ENCODE data around the gene PCSK2. TPM values are rescaled to one million over a fixed set of nuclear protein-coding genes. Genes with fewer than 3 reads are reported as not detected.

PCSK2 gene
- total and polyA plus RNA-seq, 5 donors from 2014 or later: not detected

- H3K36me3 Mint-ChIP-seq: no peaks in the 10 kb centered on the region
- H3K4me3 ChIP-seq (ENCODE audit: low read depth, low read length): no peak overlapping the region
- no peaks in the 10 kb centered on the region for H3K36me3 ChIP-seq (ENCODE audit: control insufficient read depth, insufficient read depth, low read length)
- peaks cover 9% of the 10 kb centered on the region for H3K27me3 Mint-ChIP-seq
- no peak overlapping the region for H3K4me3 Mint-ChIP-seq
- ATAC-seq (ENCODE audit: low read depth in 2 of 2): no peak
- peaks cover 4% of the 10 kb centered on the region for H3K27me3 ChIP-seq (ENCODE audit: control insufficient read depth, insufficient read depth, low read length)
- no peak for DNase-seq
- no peak overlapping the region for H3K27ac ChIP-seq (ENCODE audit: insufficient read depth, low read length, poor library complexity, severe bottlenecking)
- no peak overlapping the region for H3K27ac Mint-ChIP-seq
- no peaks in the 10 kb centered on the region for H3K4me1 ChIP-seq (ENCODE audit: control insufficient read depth, insufficient read depth, low read length, poor library complexity, severe bottlenecking)
- peaks cover 0 to 1% (median 0%) of the 10 kb centered on the region in 7 donors for H3K9me3 Mint-ChIP-seq
- H3K4me1 Mint-ChIP-seq: no peaks in the 10 kb centered on the region
- no peaks in the 10 kb centered on the region for H3K9me3 ChIP-seq (ENCODE audit: control insufficient read depth in 2 of 2, low read length in 2 of 2)
These were observed 264.2 kb downstream of the PCSK2 start for GRCh38 chr20:17491041-17491440.

- Histone ChIP-seq H3K4me3 (ENCODE audit: low read depth, low read length) (no peak overlapping the region), H3K27me3 (ENCODE audit: control insufficient read depth, insufficient read depth, low read length) (peaks cover 4% of the 10 kb centered on the region), H3K9me3 (ENCODE audit: control insufficient read depth in 2 of 2, low read length in 2 of 2) (no peaks in the 10 kb centered on the region), H3K4me1 (ENCODE audit: control insufficient read depth, insufficient read depth, low read length, poor library complexity, severe bottlenecking) (no peaks in the 10 kb centered on the region), H3K27ac (ENCODE audit: insufficient read depth, low read length, poor library complexity, severe bottlenecking) (no peak overlapping the region), H3K36me3 (ENCODE audit: control insufficient read depth, insufficient read depth, low read length) (no peaks in the 10 kb centered on the region)
- Mint-ChIP-seq H3K9me3 (no peaks in the 10 kb centered on the region), H3K27me3 (peaks cover 5% of the 10 kb centered on the region), H3K4me3 (no peak overlapping the region), H3K36me3 (no peaks in the 10 kb centered on the region), H3K27ac (no peak overlapping the region), H3K4me1 (no peaks in the 10 kb centered on the region)
- ATAC-seq (ENCODE audit: low read depth in 2 of 2) (no peak), DNase-seq (no peak)
These were observed 264.6 kb downstream of the PCSK2 start for GRCh38 chr20:17491488-17491887.

DNA sequence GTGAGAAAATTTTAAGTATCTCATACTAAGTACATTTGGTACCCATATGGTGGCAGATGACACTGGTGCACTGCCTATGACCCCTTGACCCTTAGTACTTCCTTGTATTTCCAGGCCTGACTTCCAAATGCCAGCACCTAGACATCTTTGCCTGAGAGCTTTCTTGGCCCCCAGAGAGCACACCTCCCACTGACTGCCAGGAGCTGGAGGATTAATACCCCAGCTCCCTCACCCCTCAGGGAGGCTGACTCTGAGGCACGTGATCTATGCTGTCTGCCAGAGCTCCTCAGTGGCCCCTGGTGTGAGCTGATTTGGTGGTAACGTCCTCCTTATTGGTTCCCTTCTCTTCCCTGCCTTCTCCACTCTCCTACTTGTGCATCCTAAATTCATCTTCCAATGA lies 266.3 kb downstream of the PCSK2 start:
- ATAC-seq (ENCODE audit: low read depth in 2 of 2): no peak
- no peak overlapping the region for H3K4me3 ChIP-seq (ENCODE audit: low read depth, low read length)
- no peaks in the 10 kb centered on the region for H3K36me3 ChIP-seq (ENCODE audit: control insufficient read depth, insufficient read depth, low read length)
- H3K27me3 ChIP-seq (ENCODE audit: control insufficient read depth, insufficient read depth, low read length): peaks cover 1% of the 10 kb centered on the region
- Mint-ChIP-seq H3K27me3 (peaks cover 5% of the 10 kb centered on the region), H3K9me3 (no peaks in the 10 kb centered on the region), H3K4me3 (no peak overlapping the region), H3K27ac (no peak overlapping the region), H3K36me3 (no peaks in the 10 kb centered on the region), H3K4me1 (no peaks in the 10 kb centered on the region)
- no peak overlapping the region for H3K27ac ChIP-seq (ENCODE audit: insufficient read depth, low read length, poor library complexity, severe bottlenecking)
- DNase-seq: no peak
- H3K4me1 ChIP-seq (ENCODE audit: control insufficient read depth, insufficient read depth, low read length, poor library complexity, severe bottlenecking): no peaks in the 10 kb centered on the region
- no peaks in the 10 kb centered on the region for H3K9me3 ChIP-seq (ENCODE audit: control insufficient read depth in 2 of 2, low read length in 2 of 2)

- Histone ChIP-seq H3K27me3 (ENCODE audit: control insufficient read depth, insufficient read depth, low read length) (peaks cover 2% of the 10 kb centered on the region), H3K27ac (ENCODE audit: insufficient read depth, low read length, poor library complexity, severe bottlenecking) (no peak overlapping the region), H3K9me3 (ENCODE audit: control insufficient read depth in 2 of 2, low read length in 2 of 2) (no peaks in the 10 kb centered on the region), H3K36me3 (ENCODE audit: control insufficient read depth, insufficient read depth, low read length) (no peaks in the 10 kb centered on the region), H3K4me1 (ENCODE audit: control insufficient read depth, insufficient read depth, low read length, poor library complexity, severe bottlenecking) (no peaks in the 10 kb centered on the region), H3K4me3 (ENCODE audit: low read depth, low read length) (no peak overlapping the region)
- Mint-ChIP-seq H3K4me1 (no peaks in the 10 kb centered on the region), H3K27me3 (peaks cover 5% of the 10 kb centered on the region), H3K36me3 (no peaks in the 10 kb centered on the region), H3K4me3 (no peak overlapping the region), H3K27ac (no peak overlapping the region), H3K9me3 (no peaks in the 10 kb centered on the region)
- no peak for ATAC-seq (ENCODE audit: low read depth in 2 of 2)
- DNase-seq: no peak
These were observed 267.4 kb downstream of the PCSK2 start for GRCh38 chr20:17494201-17494600.

DNA sequence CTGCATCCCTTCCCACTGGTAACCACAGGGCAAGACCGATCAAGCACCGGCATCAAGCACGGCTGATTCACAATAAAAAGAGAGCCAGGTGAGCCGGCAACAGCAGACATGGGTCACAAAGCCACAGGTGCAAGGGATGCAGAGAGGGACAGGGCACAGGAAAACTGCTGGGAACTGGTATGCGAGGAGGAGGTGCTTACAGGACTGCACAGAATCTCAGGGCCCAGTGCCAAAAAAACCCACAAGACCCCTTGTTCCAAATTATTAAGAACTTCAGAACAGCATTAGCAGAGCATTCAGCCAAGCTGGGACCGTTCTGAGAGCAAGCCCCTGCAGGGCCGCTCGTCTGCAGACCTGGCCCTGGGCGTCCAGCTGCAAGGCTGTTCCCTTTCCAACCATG lies 269.0 kb downstream of the PCSK2 start:
- Mint-ChIP-seq H3K4me3 (no peak overlapping the region), H3K36me3 (no peaks in the 10 kb centered on the region), H3K27me3 (peaks cover 5% of the 10 kb centered on the region), H3K4me1 (no peaks in the 10 kb centered on the region), H3K9me3 (no peaks in the 10 kb centered on the region), H3K27ac (no peak overlapping the region)
- Histone ChIP-seq H3K27ac (ENCODE audit: insufficient read depth, low read length, poor library complexity, severe bottlenecking) (no peak overlapping the region), H3K27me3 (ENCODE audit: control insufficient read depth, insufficient read depth, low read length) (peaks cover 2% of the 10 kb centered on the region), H3K36me3 (ENCODE audit: control insufficient read depth, insufficient read depth, low read length) (no peaks in the 10 kb centered on the region), H3K4me1 (ENCODE audit: control insufficient read depth, insufficient read depth, low read length, poor library complexity, severe bottlenecking) (no peaks in the 10 kb centered on the region), H3K9me3 (ENCODE audit: control insufficient read depth in 2 of 2, low read length in 2 of 2) (no peaks in the 10 kb centered on the region), H3K4me3 (ENCODE audit: low read depth, low read length) (no peak overlapping the region)
- DNase-seq (no peak), ATAC-seq (ENCODE audit: low read depth in 2 of 2) (no peak)

GRCh38 chr20:17497821-17498580 lies 271.2 kb downstream of the PCSK2 start:
- H3K9me3 Mint-ChIP-seq: no peaks in the 10 kb centered on the region
- H3K27me3 Mint-ChIP-seq: peaks cover 5% of the 10 kb centered on the region
- DNase-seq: no peak

DNA sequence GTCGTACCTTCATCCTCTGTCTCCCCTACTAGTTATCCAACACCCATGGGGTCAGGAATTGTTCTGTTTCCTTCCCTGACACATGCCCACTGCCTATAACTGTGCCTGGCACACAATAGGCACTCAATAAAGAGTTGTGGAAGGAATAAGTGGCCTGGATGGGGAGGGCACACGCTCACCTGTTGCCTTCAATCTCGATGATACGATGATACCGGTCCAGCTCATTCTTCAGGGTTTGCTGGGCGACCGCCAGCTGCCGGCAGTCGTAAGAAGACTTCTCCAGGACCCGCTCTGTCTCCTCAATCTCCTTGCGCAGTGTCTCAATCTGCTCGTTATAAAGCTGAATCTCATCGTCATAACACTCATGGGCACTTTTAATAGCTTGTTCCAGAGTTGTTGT lies 271.8 kb downstream of the PCSK2 start:
- Histone ChIP-seq H3K9me3 (ENCODE audit: control insufficient read depth in 2 of 2, low read length in 2 of 2) (no peaks in the 10 kb centered on the region), H3K4me3 (ENCODE audit: low read depth, low read length) (no peak overlapping the region), H3K36me3 (ENCODE audit: control insufficient read depth, insufficient read depth, low read length) (no peaks in the 10 kb centered on the region), H3K4me1 (ENCODE audit: control insufficient read depth, insufficient read depth, low read length, poor library complexity, severe bottlenecking) (peaks cover under 1% of the 10 kb centered on the region), H3K27me3 (ENCODE audit: control insufficient read depth, insufficient read depth, low read length) (peaks cover 2% of the 10 kb centered on the region), H3K27ac (ENCODE audit: insufficient read depth, low read length, poor library complexity, severe bottlenecking) (no peak overlapping the region)
- ATAC-seq (ENCODE audit: low read depth in 2 of 2) (no peak), DNase-seq (no peak)
- Mint-ChIP-seq H3K4me3 (no peak overlapping the region), H3K4me1 (peaks cover 0 to 6% (median 0%) of the 10 kb centered on the region in 4 donors), H3K9me3 (no peaks in the 10 kb centered on the region), H3K27me3 (peaks cover 5% of the 10 kb centered on the region), H3K27ac (no peak overlapping the region), H3K36me3 (no peaks in the 10 kb centered on the region)

More at GRCh38 chr20:17497821-17498580, 271.2 kb downstream of the PCSK2 start:
- H3K27me3 ChIP-seq (ENCODE audit: control insufficient read depth, insufficient read depth, low read length): peaks cover 2% of the 10 kb centered on the region
- H3K36me3 ChIP-seq (ENCODE audit: control insufficient read depth, insufficient read depth, low read length): no peaks in the 10 kb centered on the region
- Mint-ChIP-seq H3K4me3 (no peak overlapping the region), H3K4me1 (peaks cover 0 to under 1% (median 0%) of the 10 kb centered on the region in 4 donors), H3K27ac (no peak overlapping the region), H3K36me3 (no peaks in the 10 kb centered on the region)
- no peaks in the 10 kb centered on the region for H3K9me3 ChIP-seq (ENCODE audit: control insufficient read depth in 2 of 2, low read length in 2 of 2)
- no peak overlapping the region for H3K27ac ChIP-seq (ENCODE audit: insufficient read depth, low read length, poor library complexity, severe bottlenecking)
- no peak for ATAC-seq (ENCODE audit: low read depth in 2 of 2)
- no peaks in the 10 kb centered on the region for H3K4me1 ChIP-seq (ENCODE audit: control insufficient read depth, insufficient read depth, low read length, poor library complexity, severe bottlenecking)
- H3K4me3 ChIP-seq (ENCODE audit: low read depth, low read length): no peak overlapping the region

DNA sequence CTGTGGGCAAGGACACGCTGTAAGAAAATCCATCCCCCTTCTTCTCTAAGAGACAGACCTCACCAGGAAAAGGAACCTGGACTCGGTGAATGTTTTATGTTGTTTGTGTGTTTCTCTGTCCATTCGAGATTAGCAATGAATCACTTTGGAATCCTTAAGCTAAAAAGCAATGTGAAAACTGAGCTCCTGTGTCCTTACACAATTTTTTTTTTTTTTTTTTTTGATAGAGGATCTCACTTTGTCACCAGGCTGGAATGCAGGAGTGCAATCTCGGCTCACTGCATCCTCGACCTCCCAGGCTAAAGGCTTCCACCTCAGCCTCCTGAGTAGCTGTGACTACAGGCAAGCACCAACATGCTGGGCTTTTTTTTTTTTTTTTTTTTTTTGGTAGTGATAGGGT lies 272.2 kb downstream of the PCSK2 start:
- Mint-ChIP-seq H3K27me3 (peaks cover 5% of the 10 kb centered on the region), H3K9me3 (no peaks in the 10 kb centered on the region), H3K36me3 (no peaks in the 10 kb centered on the region), H3K27ac (no peak overlapping the region), H3K4me3 (no peak overlapping the region), H3K4me1 (peaks cover 0 to 6% (median under 1%) of the 10 kb centered on the region in 4 donors)
- Histone ChIP-seq H3K27me3 (ENCODE audit: control insufficient read depth, insufficient read depth, low read length) (peaks cover 2% of the 10 kb centered on the region), H3K27ac (ENCODE audit: insufficient read depth, low read length, poor library complexity, severe bottlenecking) (no peak overlapping the region), H3K9me3 (ENCODE audit: control insufficient read depth in 2 of 2, low read length in 2 of 2) (no peaks in the 10 kb centered on the region), H3K36me3 (ENCODE audit: control insufficient read depth, insufficient read depth, low read length) (no peaks in the 10 kb centered on the region), H3K4me1 (ENCODE audit: control insufficient read depth, insufficient read depth, low read length, poor library complexity, severe bottlenecking) (peaks cover 4% of the 10 kb centered on the region), H3K4me3 (ENCODE audit: low read depth, low read length) (no peak overlapping the region)
- ATAC-seq (ENCODE audit: low read depth in 2 of 2): no peak
- DNase-seq: no peak
